Measurements from ENCODE around the gene SCAPER.
"Not testable (repeated sequence)": the region's sequence is repeated elsewhere in the genome, so short reads cannot be mapped to it uniquely, and the experiment has no call there.

SCAPER gene

DNA sequence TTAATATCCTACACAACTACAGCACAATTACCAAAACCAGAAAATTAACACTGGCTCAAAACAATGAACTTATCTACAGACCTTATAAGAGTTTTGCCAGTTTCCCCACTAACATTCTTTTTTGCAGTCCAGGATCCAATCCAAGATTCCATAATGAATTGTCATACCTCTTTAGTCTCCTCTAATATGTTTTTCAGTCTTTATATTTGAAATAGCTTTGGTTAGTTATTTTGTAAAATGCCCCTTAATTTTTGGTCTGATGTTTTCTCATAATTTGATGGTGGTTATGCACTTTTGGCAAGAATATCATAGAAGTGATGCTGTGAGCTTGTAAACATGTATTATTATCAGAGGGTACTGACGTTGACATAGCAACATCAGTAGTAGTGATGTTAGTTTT is 444.3 kb downstream of the SCAPER start:
- no peak for DNase-seq

DNA sequence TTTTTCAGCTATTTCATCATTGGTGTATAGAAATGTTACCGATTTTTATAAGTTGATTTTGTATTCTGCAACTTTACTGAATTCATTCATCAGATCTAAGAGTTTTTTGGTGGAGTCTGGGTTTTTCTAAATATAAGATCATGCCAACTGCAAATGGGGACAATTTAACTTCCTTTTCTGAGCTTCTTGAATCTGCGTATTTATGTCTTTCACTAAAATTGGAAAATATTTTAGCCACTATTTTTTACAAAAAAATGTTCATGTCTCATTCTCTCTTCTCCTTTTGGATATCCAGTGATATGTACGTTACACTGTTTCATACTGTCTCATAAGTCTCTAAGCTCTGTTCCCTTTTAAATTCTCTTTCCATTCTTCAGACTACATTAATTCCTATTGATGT is 444.8 kb downstream of the SCAPER start:
- no peak for DNase-seq

DNA sequence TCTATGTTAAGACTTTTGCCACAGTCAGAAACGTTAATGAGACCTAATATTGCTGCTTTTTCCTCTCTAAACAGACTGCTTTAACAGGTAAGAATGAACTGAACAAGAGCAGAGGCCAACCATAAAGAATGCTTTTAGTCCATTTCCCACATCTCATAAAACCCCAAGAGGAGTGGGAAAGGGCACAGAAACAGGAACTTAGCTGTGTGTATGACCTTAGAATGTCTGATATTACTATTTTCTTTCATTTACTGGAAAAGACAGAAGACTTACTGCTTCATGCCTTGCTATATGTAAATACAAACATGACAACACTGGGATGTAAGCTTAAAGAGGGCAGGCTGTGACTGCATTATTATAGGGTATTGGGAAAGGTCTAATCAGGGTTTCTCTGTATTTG is 453.6 kb downstream of the SCAPER start:
- no peak for DNase-seq

GRCh38 chr15:76449455-76449854 is 455.7 kb downstream of the SCAPER start:
- DNase-seq = no peak

DNA sequence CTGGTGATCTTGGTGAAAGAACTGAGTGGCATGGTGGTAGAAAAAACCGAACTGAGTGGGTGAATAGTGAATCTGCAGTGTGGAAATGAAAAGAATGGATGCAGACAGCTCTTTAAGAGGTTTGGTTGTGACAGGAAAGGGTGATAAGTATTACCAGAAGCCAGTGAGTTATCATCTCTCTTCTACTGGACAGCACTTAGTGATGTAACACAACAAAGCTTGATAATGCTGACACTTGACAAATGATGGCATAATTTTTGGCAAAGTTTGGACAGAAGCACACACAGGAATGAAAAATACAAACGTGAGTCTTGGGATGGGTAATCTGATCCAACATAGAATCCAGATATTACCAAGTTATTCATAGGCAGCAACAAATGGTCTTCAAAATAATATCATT is 456.4 kb downstream of the SCAPER start:
- no peak for DNase-seq

DNA sequence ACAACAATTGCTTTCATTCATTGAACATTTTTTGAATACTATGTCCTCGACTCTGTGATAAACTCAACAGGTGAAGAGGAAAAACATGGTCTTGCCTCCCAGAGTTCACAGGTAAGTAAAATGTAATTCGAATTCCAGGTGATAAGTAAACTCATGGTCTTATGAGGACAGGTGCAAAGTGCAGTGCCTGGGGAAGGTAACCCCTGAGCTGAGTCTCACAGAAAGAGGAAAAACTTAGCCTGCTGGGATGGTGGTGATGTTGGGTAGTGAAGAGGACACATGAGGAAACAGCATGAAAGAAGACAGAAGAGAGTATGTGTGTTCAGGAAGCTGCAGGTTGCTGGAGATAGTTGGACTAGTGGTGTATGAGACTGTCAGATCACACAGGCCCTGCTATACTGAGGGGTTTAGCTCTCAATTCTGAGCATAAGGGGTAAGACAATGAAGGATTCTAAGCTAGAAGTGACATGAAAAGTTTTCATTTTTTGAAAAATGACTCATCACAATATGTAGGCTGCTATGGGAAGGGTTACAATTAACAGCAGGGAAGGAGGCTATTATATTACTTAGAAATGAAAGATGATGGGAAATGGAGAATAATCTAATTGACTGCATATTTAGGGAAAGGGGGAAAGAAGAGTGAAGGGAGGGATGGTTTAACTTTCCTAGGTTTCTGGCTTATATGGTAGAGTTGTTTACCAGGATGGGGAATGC is 457.3 kb downstream of the SCAPER start:
- no peak for DNase-seq

DNA sequence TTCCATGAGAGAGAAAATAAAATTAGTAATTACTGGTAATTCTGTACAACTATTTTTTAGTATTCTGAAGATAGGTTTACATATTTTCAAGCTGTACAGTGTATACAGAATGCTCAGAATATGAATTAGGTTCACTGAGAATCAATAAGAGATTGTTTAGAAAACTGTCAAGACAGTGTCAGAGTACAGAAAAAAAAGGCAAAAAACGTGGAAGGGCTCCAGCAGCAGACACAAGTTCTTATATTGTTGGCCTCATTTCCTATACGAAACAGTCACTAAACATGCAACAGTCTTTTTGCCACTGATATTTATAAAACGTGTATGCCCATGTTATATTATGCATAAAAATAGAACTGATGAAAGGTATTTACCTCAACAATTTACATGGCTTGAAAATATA is 464.7 kb downstream of the SCAPER start:
- no peak for DNase-seq

DNA sequence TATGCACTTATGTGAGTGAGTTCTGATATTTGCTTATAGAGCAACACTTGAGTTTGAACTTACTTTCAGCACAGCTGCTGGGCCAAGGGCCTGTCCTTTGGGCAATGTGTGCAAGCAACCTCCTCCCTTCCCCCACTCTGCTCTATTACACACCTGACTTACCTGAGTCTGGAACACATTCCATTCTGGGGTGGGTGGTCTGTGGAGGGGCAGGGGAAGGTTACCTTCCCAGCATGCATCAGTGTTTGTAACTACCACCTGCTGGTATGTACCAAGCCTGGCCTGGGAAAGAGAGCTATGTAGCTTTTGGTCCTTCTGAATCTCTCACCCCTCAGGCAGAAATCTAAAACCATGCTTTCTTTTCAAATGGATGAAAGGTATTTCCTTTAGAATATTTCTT is 465.6 kb downstream of the SCAPER start:
- DNase-seq = no peak

- no peak for DNase-seq
Measured at GRCh38 chr15:76433798-76434400, 471.2 kb downstream of the SCAPER start.

DNA sequence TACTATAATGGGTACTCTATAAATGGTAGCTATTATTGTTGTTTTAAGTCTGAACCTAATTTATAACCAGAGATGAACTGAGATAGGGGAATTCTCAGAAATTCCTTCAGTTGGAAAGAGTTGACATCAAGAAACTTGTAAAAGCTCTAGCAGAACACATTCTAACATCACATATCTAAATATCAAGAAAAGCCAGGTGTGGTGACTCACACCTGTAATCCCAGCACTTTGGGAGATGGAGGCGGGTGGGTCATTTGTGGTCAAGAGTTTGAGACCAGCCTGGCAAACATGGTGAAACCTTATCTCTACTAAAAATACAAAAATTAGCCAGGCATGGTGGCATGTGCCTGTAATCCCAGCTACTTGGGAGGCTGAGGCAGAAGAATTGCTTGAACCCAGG is 472.1 kb downstream of the SCAPER start:
- not testable (repeated sequence) for DNase-seq

GRCh38 chr15:76432604-76433003 is 472.5 kb downstream of the SCAPER start:
- DNase-seq = no peak

GRCh38 chr15:76431971-76432370 is 473.2 kb downstream of the SCAPER start:
- no peak for DNase-seq

DNA sequence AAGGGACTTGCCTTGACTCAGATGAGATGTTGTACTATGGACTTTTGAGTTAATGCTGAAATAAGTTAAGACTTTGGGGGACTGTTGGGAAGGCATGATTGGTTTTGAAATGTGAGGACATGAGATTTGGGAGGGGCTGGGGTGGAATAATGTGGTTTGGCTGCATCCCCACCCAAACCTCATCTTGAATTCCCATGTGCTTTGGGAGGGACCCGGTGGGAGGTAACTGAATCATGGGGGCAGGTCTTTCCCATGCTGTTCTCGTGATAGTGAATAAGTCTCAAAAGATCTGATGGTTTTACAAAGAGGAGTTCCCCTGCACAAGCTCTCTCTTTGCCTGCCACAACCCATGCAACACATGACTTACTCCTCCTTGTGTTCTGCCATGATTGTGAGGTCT is 474.4 kb downstream of the SCAPER start:
- not testable (repeated sequence) for DNase-seq

- DNase-seq = no peak
Measured at GRCh38 chr15:76429661-76430060, 475.5 kb downstream of the SCAPER start.

DNA sequence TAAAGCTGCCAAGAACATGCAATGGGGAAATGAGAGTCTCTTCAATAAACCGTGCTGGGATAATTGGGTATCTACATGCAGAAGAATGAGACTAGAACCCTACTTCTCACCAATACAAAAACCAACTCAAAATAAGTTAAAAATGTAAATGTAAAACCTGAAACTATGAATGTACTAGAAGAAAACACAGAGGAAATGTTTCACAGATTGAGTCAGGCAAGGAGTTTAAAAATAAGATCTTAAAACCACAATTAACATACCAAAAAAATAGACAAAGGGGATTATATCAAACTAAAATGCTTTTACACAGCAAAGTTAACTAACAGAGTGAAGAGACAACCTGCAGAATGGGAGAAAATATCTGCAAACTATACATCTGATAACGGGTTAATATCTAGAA is 478.2 kb downstream of the SCAPER start:
- DNase-seq = no peak

- no peak for DNase-seq
Measured at GRCh38 chr15:76418352-76419140, 486.6 kb downstream of the SCAPER start.

DNA sequence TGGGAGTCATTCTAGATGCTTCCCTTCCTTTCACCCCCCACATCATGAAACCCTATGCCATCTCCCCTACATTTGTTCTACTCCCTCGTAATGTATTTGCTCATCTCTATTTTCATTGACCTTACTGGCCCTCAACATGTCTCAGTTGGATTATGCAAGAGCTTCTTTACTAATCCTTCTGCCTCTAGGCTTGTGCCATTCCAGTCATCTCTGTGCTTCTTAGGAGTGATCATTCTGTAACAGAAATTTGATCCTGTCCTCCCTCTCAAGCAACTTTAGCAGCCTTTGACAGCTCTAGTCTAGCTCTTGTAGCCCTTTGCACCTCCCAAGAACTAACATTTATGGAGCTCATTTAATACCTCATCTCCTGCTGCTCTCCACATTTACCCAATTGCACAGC is 503.9 kb downstream of the SCAPER start:
- DNase-seq = no peak

DNA sequence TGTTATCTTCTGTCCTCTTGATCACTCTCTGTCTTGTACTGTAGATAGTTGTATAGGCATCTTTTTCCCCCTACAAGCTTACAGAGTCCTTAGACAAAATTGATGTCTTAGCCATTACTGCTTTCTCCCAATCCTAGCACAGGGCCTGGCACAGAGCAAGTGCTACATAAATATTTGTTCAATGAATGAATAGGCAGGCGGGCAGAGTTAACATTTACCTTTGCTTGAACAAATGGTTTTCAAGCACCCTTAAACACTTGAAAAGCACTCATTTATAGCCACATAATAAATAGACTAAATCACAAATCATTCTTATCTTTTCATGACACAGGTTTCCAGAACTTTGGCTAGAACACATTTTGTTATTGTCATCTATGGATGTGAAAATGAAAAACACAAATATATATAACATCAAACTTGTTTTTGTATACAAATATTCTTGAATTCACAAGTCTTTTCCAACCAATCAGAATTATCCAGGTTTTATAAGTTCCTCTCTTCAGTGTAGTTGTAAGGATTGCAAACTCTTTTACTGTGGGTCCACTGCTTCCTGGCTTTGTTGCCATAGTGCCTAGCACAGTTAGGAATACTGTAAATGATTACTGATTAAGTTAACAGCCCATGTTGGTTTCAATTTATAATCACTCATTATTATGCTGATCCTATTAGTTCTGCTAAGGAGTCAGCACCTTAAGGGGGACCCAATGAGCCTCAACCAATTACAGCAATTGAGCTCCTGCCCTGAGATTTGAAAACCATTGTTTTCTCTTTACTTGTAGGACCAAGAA is 506.6 kb downstream of the SCAPER start:
- DNase-seq = peak; percentile 79

GRCh38 chr15:76393614-76394013 is 511.5 kb downstream of the SCAPER start:
- peak; percentile 59 for DNase-seq

GRCh38 chr15:76391847-76392246 is 513.3 kb downstream of the SCAPER start:
- DNase-seq = no peak

GRCh38 chr15:76391309-76391708 is 513.8 kb downstream of the SCAPER start:
- DNase-seq = no peak

GRCh38 chr15:76390571-76390970 is 514.6 kb downstream of the SCAPER start:
- no peak for DNase-seq

- DNase-seq = no peak
Measured at GRCh38 chr15:76386926-76387325, 518.2 kb downstream of the SCAPER start.
